Panc1 (cell line): ENCODE data around the gene CPLX1.

Source experiments
- POLR2AphosphoS5 ChIP-seq: IDR thresholded peaks from 2 replicates; pipeline ENCODE4 v1.6.1; 2012; ENCODE audit warnings: mild to moderate bottlenecking, low read depth, low read length, moderate library complexity
- SIN3A ChIP-seq: IDR thresholded peaks from 2 replicates; pipeline ENCODE4 v1.6.1; 2012; ENCODE audit warnings: low read depth, mild to moderate bottlenecking, low read length, moderate library complexity, borderline replicate concordance; ENCODE audit not compliant: insufficient read depth
- TCF7L2 ChIP-seq: IDR thresholded peaks from 2 replicates; pipeline ENCODE4 v1.6.1; 2011; ENCODE audit warnings: mild to moderate bottlenecking, low read depth, low read length, inconsistent platforms
- TF ChIP-seq, protein P1 (sequence below): fragments of 450-650 bp; IDR thresholded peaks from 2 replicates; pipeline ENCODE4 v1.5.1; 2017; ENCODE audit warnings: mild to moderate bottlenecking
- TF ChIP-seq, protein P2 (sequence below), 2 experiments: IDR thresholded peaks; 2 replicates each; pipeline ENCODE4 v1.6.1; 2011 to 2012; ENCODE audit warnings: low read depth in 2 of 2, control low read depth in 1 of 2, low read length in 1 of 2, mild to moderate bottlenecking in 1 of 2, moderate library complexity in 1 of 2; ENCODE audit not compliant: insufficient read depth in 1 of 2

DNA sequence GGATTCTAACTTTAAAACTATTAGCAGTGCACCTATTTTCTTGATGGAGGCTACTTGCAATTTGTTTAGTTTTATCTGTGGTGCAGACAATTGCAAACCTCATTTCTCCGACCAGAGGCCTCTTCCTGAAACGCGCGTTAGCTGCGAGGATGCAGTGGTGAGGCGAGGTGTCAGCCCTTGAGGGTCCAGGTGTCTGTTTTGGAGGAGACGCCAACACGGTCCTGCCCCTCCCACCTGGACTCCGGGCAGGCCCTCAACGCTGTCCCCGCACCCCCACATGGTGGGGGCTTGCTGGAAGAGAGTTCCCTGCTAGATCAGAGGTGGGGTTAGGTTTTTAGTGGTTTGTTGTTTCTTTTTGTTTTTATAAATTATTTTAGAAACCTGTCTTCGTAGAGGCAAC, 85.9 kb downstream of the CPLX1 start:
- TF ChIP-seq, protein P1, sequence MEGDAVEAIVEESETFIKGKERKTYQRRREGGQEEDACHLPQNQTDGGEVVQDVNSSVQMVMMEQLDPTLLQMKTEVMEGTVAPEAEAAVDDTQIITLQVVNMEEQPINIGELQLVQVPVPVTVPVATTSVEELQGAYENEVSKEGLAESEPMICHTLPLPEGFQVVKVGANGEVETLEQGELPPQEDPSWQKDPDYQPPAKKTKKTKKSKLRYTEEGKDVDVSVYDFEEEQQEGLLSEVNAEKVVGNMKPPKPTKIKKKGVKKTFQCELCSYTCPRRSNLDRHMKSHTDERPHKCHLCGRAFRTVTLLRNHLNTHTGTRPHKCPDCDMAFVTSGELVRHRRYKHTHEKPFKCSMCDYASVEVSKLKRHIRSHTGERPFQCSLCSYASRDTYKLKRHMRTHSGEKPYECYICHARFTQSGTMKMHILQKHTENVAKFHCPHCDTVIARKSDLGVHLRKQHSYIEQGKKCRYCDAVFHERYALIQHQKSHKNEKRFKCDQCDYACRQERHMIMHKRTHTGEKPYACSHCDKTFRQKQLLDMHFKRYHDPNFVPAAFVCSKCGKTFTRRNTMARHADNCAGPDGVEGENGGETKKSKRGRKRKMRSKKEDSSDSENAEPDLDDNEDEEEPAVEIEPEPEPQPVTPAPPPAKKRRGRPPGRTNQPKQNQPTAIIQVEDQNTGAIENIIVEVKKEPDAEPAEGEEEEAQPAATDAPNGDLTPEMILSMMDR: no peak
- TF ChIP-seq POLR2AphosphoS5: no peak
- no peak for TF ChIP-seq TCF7L2
- TF ChIP-seq SIN3A: no peak
- TF ChIP-seq, protein P2, sequence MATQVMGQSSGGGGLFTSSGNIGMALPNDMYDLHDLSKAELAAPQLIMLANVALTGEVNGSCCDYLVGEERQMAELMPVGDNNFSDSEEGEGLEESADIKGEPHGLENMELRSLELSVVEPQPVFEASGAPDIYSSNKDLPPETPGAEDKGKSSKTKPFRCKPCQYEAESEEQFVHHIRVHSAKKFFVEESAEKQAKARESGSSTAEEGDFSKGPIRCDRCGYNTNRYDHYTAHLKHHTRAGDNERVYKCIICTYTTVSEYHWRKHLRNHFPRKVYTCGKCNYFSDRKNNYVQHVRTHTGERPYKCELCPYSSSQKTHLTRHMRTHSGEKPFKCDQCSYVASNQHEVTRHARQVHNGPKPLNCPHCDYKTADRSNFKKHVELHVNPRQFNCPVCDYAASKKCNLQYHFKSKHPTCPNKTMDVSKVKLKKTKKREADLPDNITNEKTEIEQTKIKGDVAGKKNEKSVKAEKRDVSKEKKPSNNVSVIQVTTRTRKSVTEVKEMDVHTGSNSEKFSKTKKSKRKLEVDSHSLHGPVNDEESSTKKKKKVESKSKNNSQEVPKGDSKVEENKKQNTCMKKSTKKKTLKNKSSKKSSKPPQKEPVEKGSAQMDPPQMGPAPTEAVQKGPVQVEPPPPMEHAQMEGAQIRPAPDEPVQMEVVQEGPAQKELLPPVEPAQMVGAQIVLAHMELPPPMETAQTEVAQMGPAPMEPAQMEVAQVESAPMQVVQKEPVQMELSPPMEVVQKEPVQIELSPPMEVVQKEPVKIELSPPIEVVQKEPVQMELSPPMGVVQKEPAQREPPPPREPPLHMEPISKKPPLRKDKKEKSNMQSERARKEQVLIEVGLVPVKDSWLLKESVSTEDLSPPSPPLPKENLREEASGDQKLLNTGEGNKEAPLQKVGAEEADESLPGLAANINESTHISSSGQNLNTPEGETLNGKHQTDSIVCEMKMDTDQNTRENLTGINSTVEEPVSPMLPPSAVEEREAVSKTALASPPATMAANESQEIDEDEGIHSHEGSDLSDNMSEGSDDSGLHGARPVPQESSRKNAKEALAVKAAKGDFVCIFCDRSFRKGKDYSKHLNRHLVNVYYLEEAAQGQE (IDR thresholded peaks at IDR 0.05; ENCODE audit: insufficient read depth in 1 of 2, low read depth in 2 of 2, low read length in 1 of 2): no peak
